Fibroblast of mammary gland (primary cell): ENCODE data around the gene LCLAT1.
"Not testable (repeated sequence)": the region's sequence is repeated elsewhere in the genome, so short reads cannot be mapped to it uniquely, and the experiment has no call there.

ENCODE experiments used
- DNase-seq: peaks from one replicate; pipeline ENCODE4 v3.0.0-alpha.2; 2010; ENCODE audit warnings: low read depth
- H3K4me3 ChIP-seq: 2 replicates; pipeline ENCODE4 v1.5.1; 2011; ENCODE audit warnings: low read depth, mild to moderate bottlenecking, low read length, moderate library complexity; ENCODE audit not compliant: control insufficient read depth
- CTCF ChIP-seq: conservative IDR thresholded peaks from 2 replicates; pipeline ENCODE4 v1.5.1; 2011; ENCODE audit warnings: low read depth, low read length, inconsistent platforms; ENCODE audit not compliant: control insufficient read depth, insufficient read depth

LCLAT1 gene

DNA sequence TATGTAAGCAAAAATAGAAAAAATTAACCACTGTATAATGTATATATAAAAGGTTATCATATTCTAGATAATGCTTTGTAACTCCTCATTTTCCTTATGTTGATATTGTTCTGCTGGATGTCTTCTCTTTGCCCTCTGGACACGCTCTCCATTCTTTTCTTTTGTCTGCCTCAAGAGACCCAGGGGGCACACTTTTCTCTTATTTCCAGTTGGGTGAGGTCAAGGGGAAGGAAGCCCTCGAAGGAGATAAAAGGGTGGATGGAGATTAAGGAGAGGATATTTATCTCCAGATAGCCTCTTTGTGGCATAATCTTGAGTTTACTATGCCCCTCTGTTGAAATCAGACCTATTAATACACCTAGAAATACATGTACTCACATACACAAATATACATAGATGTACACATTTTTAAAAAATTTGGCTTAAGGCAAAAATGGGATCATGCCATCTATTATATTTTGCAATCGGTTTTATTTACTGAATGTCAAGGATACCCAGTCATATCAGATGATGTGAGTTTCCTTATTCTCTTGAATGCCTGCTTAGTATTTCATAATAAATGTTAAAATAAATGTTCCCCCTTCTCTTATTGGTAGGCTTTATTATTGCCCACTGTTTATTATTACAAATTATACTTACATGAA is 65.3 kb downstream of the LCLAT1 start:
- no peak for TF ChIP-seq CTCF
- no peak for DNase-seq
- H3K4me3 ChIP-seq: no peak overlapping the region

- not testable (repeated sequence) for DNase-seq, H3K4me3 ChIP-seq
These were observed 66.6 kb downstream of the LCLAT1 start for GRCh38 chr2:30513649-30514048.

DNA sequence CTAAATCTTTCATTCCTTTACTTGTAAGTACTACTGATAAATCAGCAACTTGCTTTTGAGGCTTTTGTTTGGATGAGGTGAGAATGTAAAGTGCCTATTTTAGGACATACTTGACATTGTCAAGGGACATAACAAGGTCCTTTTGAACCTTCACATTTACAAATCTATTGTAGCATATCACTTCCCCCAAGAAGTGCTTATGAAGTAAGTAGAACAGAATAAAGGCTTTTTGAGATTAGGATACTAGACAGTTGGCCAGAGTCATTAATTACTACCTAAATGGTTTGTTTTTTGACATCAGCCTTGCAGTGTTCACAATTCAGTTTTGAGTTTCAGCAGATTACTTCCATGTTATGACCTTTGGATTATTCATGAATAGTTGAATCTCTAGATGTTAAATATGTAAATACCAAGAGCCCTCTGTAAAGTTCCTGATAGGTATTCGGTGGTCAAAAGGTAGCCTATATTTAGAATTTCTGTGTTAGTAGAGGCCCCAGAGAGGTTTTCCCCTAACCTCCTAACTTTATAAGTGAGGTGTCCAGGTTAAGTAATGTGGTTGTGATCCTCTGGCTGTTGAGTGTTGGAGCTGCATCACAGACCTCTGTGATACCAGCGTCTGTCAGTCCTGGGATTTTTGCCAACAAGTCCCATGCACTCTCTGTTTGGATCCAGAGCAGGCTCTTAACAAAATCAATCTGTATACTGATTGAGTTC is 67.2 kb downstream of the LCLAT1 start:
- no peak for TF ChIP-seq CTCF
- H3K4me3 ChIP-seq: no peak overlapping the region
- DNase-seq: peak; percentile 80

GRCh38 chr2:30514848-30515435 is 67.9 kb downstream of the LCLAT1 start:
- no peak for TF ChIP-seq CTCF
- no peak for DNase-seq
- no peak overlapping the region for H3K4me3 ChIP-seq

- no peak overlapping the region for H3K4me3 ChIP-seq
- DNase-seq: no peak
- TF ChIP-seq CTCF: no peak
These were observed 69.1 kb downstream of the LCLAT1 start for GRCh38 chr2:30516166-30516565.

- no peak for DNase-seq
- TF ChIP-seq CTCF: no peak
- no peak overlapping the region for H3K4me3 ChIP-seq
These were observed 72.8 kb downstream of the LCLAT1 start for GRCh38 chr2:30519796-30520195.

GRCh38 chr2:30522421-30522820 is 75.4 kb downstream of the LCLAT1 start:
- no peak overlapping the region for H3K4me3 ChIP-seq
- DNase-seq: peak; percentile 9
- no peak for TF ChIP-seq CTCF
